Measurements from ENCODE around the gene OSBPL9. TPM values are rescaled to one million over a fixed set of nuclear protein-coding genes. Genes with fewer than 3 reads are reported as not detected.
"Not testable (repeated sequence)": the region's sequence is repeated elsewhere in the genome, so short reads cannot be mapped to it uniquely, and the experiment has no call there.

OSBPL9 gene
- total RNA-seq, 1 donor from 2014 or later = 47.3 TPM

DNA sequence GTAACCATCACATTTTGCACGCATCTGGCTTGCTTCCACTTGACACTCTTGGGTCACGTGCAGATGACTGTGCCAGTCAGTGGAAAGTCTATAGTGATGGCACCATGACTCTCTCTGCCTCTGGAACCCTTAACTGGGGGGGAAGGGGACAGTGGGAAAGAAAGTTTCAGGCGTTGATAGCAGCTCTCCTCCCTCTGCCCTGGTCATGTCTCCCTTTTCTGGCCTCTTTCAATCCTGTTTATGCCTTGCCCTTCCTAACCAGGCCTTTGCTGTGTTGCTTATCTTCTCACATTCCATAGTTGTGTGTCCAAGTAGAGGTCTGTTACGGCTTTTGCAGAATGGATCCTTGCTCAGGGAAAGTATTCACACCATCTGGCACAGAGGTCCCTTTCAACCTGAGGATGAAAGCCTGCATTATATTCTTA is 168.1 kb downstream of the OSBPL9 start:
- no peak for DNase-seq (ENCODE audit: low spot score)

- no peak for DNase-seq (ENCODE audit: low spot score)
Measured at GRCh38 chr1:51788938-51789337, 172.0 kb downstream of the OSBPL9 start.

DNA sequence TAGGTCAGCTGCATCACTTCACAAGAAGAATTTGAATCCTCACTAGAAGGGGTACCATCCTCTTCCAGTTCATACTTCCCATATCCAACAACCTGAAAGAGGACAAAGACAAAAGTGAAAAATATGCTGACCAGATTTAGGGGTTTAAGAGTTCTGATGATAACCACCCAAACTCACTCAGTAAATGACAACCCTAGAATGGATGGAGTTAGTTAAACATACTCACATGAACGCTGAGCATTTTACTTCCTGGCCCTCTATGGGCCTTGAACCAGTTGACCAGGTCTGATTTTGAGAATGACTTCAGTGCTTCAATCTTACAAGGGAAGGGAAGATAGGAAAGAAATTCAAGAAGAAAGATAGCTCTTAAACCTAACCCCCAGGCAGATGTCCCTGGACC is 172.4 kb downstream of the OSBPL9 start:
- DNase-seq (ENCODE audit: low spot score) = no peak

DNA sequence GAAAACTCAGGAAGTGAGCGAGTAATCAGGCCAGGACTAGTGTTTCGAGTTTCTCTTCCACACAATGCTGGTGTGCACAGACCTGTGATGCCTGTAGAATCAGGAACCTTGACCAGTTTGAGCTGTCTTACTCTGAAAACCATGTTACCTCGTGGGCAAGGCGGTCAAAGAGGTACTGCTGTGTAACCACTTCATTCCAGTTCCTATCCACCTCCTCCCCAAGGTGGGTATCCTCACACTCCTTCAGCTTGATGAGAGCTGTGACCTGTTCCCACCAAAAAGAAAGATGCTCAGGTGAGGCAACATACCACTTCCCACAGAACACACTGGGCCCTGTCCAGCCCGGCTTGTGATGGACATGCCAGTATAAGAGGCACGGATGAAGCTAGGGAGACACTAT is 173.5 kb downstream of the OSBPL9 start:
- DNase-seq (ENCODE audit: low spot score) = no peak

GRCh38 chr1:51791888-51792287 is 175.0 kb downstream of the OSBPL9 start:
- no peak for DNase-seq (ENCODE audit: low spot score)

GRCh38 chr1:51792864-51793263 is 176.0 kb downstream of the OSBPL9 start:
- no peak for DNase-seq (ENCODE audit: low spot score)

GRCh38 chr1:51794260-51794659 is 177.4 kb downstream of the OSBPL9 start:
- no peak for DNase-seq (ENCODE audit: low spot score)

- no peak for DNase-seq (ENCODE audit: low spot score)
Measured at GRCh38 chr1:51794868-51795267, 178.0 kb downstream of the OSBPL9 start.

DNA sequence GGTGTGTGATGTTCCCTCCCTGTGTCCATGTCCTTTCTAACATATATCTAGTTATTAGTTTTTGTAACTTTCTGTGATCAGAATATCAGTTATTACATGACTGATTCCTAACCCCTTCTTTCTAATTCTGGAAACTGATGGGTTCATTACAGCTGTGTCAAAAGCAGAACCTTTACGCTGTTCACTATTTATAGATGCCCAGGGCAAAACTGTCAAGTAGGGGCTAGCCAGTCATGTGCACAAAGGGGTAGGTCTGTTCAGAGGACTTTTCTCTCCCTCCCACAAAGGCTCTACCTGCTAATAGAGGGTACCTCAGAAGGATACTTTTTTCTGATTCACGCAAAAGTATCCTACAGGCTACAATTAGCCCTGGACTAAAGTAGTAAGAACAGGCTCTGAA is 182.5 kb downstream of the OSBPL9 start:
- DNase-seq (ENCODE audit: low spot score) = no peak

DNA sequence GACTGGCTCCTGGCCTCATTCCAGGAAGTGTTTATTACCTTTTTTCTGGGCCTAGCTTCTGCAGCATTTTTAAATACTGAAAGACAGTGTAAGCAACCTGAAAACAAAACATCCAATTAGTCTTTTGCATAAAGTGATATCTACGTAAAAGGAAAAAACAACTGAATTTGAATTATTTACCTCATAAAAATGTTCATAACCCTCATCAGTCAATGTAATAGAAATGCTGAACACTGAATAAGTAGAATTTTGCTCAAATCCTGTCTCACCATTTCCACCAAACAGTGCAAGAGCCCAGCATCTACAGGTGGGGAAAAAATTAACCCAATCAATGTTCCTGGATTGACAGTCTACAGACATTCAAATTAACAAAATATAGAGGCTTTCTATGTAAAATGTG is 197.6 kb downstream of the OSBPL9 start:
- no peak for DNase-seq (ENCODE audit: low spot score)

- DNase-seq (ENCODE audit: low spot score) = no peak
Measured at GRCh38 chr1:51818487-51818886, 201.6 kb downstream of the OSBPL9 start.

GRCh38 chr1:51819021-51819420 is 202.1 kb downstream of the OSBPL9 start:
- DNase-seq (ENCODE audit: low spot score) = not testable (repeated sequence)

DNA sequence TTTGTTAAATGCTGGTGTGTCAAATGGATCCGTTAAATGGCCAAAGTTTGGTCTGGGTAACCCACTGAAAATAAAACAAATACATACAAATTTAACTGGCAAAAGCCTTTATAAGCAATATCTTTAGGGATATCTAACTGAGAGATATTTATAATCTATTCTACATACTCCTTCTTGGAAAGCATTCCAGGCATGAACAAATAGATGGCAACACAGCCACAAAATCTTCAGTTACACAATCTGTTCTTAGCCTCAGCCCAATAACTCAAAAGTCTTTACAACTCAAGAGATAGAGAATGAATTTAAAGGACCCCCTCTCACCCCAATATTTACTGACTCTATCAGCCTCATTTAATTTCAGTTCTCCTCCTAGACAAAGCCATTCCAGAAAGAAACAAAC is 202.9 kb downstream of the OSBPL9 start:
- DNase-seq (ENCODE audit: low spot score) = no peak

DNA sequence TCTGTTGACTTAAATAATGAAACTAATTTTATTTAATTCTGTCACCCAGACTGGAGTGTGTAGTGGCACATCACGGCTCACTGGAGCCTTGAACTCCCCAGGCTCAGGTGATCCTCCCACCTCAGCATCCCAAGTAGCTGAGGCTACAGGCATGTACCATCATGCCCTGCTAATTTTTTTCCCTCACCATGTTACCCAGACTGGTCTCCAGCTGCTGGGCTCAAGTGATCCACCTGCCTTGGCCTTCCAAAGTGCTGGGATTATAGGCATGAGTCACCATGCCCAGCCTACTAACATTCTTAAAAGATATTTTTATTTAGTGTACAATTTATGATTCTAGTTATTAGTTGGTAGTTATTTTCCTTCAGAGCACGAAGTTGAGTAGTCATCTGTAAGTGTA is 212.2 kb downstream of the OSBPL9 start:
- no peak for DNase-seq (ENCODE audit: low spot score)

- no peak for DNase-seq (ENCODE audit: low spot score)
Measured at GRCh38 chr1:51833700-51834099, 216.8 kb downstream of the OSBPL9 start.

DNA sequence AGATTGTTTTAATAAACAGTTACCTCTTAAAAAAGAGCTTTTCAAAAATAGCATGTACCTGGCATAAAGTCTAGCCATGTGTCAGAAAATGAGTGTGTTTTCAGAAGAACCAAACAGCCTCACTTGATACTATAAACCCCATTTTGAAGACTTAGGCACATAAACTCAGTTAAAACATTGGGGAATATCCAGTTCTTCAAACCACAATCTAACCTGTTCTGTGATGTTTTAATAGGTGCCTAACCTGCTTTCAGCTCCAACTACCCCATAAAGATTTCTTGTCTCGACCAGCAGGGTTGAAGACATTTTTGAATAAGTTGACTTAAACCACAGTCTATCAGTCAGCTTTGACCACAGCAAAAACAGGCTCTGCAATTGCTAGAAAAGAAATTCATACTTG is 220.4 kb downstream of the OSBPL9 start:
- no peak for DNase-seq (ENCODE audit: low spot score)

Other genes starting within 250 kb of the OSBPL9 start
- 67.0 TPM for gene EPS15, start 97.8 kb upstream of the OSBPL9 start, total RNA-seq

All from mucosa of gallbladder (tissue), 1 donor.